ENCODE data around the gene NELL1.

GRCh38 chr11:21179770-21180169 is 510.4 kb downstream of the NELL1 start:
- TF ChIP-seq SP1 (IDR thresholded peaks at IDR 0.05) (no peak), FOXM1 (IDR thresholded peaks at IDR 0.05; ENCODE audit: borderline replicate concordance) (no peak), ELF4 (IDR thresholded peaks at IDR 0.05) (no peak), TARDBP (IDR thresholded peaks at IDR 0.05) (no peak), SUZ12 (IDR thresholded peaks at IDR 0.05) (no peak), ZNF384 (IDR thresholded peaks at IDR 0.05) (no peak), NFRKB (IDR thresholded peaks at IDR 0.05) (no peak), PKNOX1 (IDR thresholded peaks at IDR 0.05) (no peak), BHLHE40 (IDR thresholded peaks at IDR 0.05; ENCODE audit: borderline replicate concordance) (no peak), ARNT (IDR thresholded peaks at IDR 0.05) (no peak), FOXK2 (IDR thresholded peaks at IDR 0.05) (no peak)

Measured in HEK293T (cell line).